H1 (cell line): ENCODE data around the gene ITIH1. TPM values are rescaled to one million over a fixed set of nuclear protein-coding genes. Genes with fewer than 3 reads are reported as not detected.

Experiments used
- SIN3A ChIP-seq, 2 experiments: IDR thresholded peaks in 1 of 2; conservative IDR thresholded peaks in 1 of 2; 2 replicates each; pipeline ENCODE4 v1.6.1; 2011 to 2012; ENCODE audit warnings: low read length in 2 of 2, improper control_type of control experiment in 1 of 2, low read depth in 1 of 2, mild to moderate bottlenecking in 1 of 2
- polyA plus RNA-seq, 7 experiments: library from polyadenylated mRNA; depleted of rRNA in 3 of 7; stranded (reverse) in 5 of 7; unstranded in 2 of 7; fragments of >200 nt in 5 of 7; fragments of 200-250 nt in 2 of 7; gene quantifications; 1 replicate in 5 of 7; 2 replicates in 1 of 7; 4 replicates in 1 of 7; pipeline versions ENCODE4 v1.2.1 to v1.2.3, GENCODE V29; 2011 to 2013; ENCODE audit warnings: missing spikeins in 2 of 7, mixed read lengths in 2 of 7
- total RNA-seq: library from RNA; stranded (reverse); fragmentation: NEBNext Ultra II Directional; extraction: Animal tissue kit (Norgen Biotek cat#: 25700); gene quantifications from 2 replicates; pipeline ENCODE4 v1.2.1, GENCODE V29; 2021

ITIH1 gene
- total and polyA plus RNA-seq, 2 of the 8 experiments (the other 6 are each of a cell fraction or from before 2014, with no cell fraction given) = not detected

DNA sequence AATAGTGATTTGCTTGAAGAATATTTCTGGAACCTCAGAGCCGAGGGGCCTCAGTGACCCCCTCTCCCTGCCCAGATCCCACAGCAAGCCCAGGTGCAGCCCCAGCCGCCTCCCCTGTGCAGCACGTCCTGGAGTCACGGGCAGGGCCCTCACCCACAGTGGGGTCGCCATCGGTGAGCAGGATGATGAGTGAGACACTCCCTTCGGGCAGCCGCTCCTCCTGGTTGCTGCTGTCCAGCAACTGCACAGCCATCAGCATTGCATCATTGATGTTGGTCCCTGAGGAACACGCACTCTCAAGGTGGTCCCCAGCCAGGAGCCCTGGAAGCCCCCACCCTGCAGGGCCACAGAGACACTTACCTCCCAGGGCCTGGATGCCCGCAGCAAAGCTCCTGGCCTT is 46.6 kb downstream of the ITIH1 start (continued):
- no peak for TF ChIP-seq SIN3A (conservative IDR thresholded peaks at IDR 0.05 in 1 of 2, IDR thresholded peaks at IDR 0.05 in 1 of 2; ENCODE audit: low read depth in 1 of 2, low read length in 2 of 2)
